PC-9 (cell line): Measurements from ENCODE around the gene PIAS2. TPM values are rescaled to one million over a fixed set of nuclear protein-coding genes. Genes with fewer than 3 reads are reported as not detected.
"Not testable (repeated sequence)": the region's sequence is repeated elsewhere in the genome, so short reads cannot be mapped to it uniquely, and the experiment has no call there.

Experiments
- BruUV-seq: library from RNA; stranded (reverse); fragments of 400-500 nt; replicated peaks from 2 replicates; lab custom pipeline; 2021; lab: Mats Ljungman, UMichigan
- CTCF ChIA-PET: fragments of 300-600 bp; sonication (Branson Sonifier 250); formaldehyde crosslinking; loops from one replicate; lab custom pipeline; 2022; ENCODE audit warnings: antibody characterized with exemption; lab: Charles Lee
- POLR2A ChIA-PET: fragments of 300-600 bp; sonication (Branson Sonifier 250); formaldehyde crosslinking; loops from one replicate; lab custom pipeline; 2022; ENCODE audit warnings: antibody characterized with exemption; ENCODE audit not compliant: unreplicated experiment; lab: Charles Lee
- DNase-seq, 2 experiments: peaks; one replicate each; pipeline versions ENCODE4 v3.0.0 to v3.0.0-alpha.2; 2015 to 2022; ENCODE audit warnings: mixed read lengths in 1 of 2
- H2AFZ ChIP-seq: fragments of 200-600 bp; sonication (generic); 2 replicates; pipeline ENCODE4 v1.8.1; 2017; ENCODE audit warnings: antibody characterized with exemption
- H3F3A ChIP-seq: fragments of 200-600 bp; sonication (generic); 2 replicates; pipeline ENCODE4 v1.8.1; 2017; ENCODE audit warnings: antibody characterized with exemption, mild to moderate bottlenecking, low read depth; ENCODE audit not compliant: insufficient read depth
- H3K27ac ChIP-seq: fragments of 200-600 bp; sonication (generic); 2 replicates; pipeline ENCODE4 v1.6.1; 2016; ENCODE audit warnings: mixed run types
- H3K27me3 ChIP-seq: fragments of 200-600 bp; sonication (generic); 2 replicates; pipeline ENCODE4 v1.6.1; 2016; ENCODE audit warnings: low read depth, mixed run types; ENCODE audit not compliant: insufficient read depth
- H3K36me3 ChIP-seq: fragments of 200-600 bp; sonication (generic); 2 replicates; pipeline ENCODE4 v1.6.1; 2016; ENCODE audit warnings: low read depth, mixed run types
- H3K4me1 ChIP-seq: fragments of 200-600 bp; sonication (generic); replicated peaks from 2 replicates; pipeline ENCODE4 v1.6.1; 2016; ENCODE audit warnings: mixed run types; ENCODE audit not compliant: insufficient read depth
- H3K4me2 ChIP-seq: fragments of 200-600 bp; sonication (generic); 2 replicates; pipeline ENCODE4 v1.6.1; 2017; ENCODE audit warnings: mixed run types
- H3K4me3 ChIP-seq: fragments of 200-600 bp; sonication (generic); 2 replicates; pipeline ENCODE4 v1.6.1; 2016; ENCODE audit warnings: mixed run types
- H3K79me2 ChIP-seq: fragments of 200-600 bp; sonication (generic); 2 replicates; pipeline ENCODE4 v1.6.1; 2017; ENCODE audit warnings: low read depth, mixed run types
- H3K9me2 ChIP-seq: fragments of 200-600 bp; sonication (generic); 2 replicates; pipeline ENCODE4 v1.8.1; 2017; ENCODE audit warnings: mild to moderate bottlenecking; ENCODE audit not compliant: insufficient read depth
- H3K9me3 ChIP-seq: fragments of 200-600 bp; sonication (generic); 2 replicates; pipeline ENCODE4 v1.8.1; 2016; ENCODE audit warnings: low read depth; ENCODE audit not compliant: insufficient read depth
- H4K20me1 ChIP-seq: fragments of 200-600 bp; sonication (generic); 2 replicates; pipeline ENCODE4 v1.8.1; 2017; ENCODE audit not compliant: insufficient read depth
- EZH2 ChIP-seq: fragments of 200-600 bp; sonication (generic); IDR thresholded peaks from 2 replicates; pipeline ENCODE4 v1.8.0; 2017; ENCODE audit warnings: antibody characterized with exemption, low read depth
- intact Hi-C: fragments of 100-400 bp; cut with micrococcal nuclease; formaldehyde crosslinking; loops from one replicate; pipeline ENCODE4 v1.10.0; 2022; ENCODE audit not compliant: unreplicated experiment
- total RNA-seq: library from RNA; stranded (reverse); gene quantifications from 2 replicates; pipeline ENCODE4 v1.2.3, GENCODE V29; 2021
- TF ChIP-seq, protein P1 (sequence below): fragments of 200-600 bp; sonication (generic); conservative IDR thresholded peaks from 2 replicates; pipeline ENCODE4 v1.6.1; 2017; ENCODE audit warnings: mixed run types, antibody characterized with exemption, mild to moderate bottlenecking, moderate library complexity

PIAS2 gene
- total RNA-seq, 1 experiment from 2014 or later, result 17.5 TPM

DNA sequence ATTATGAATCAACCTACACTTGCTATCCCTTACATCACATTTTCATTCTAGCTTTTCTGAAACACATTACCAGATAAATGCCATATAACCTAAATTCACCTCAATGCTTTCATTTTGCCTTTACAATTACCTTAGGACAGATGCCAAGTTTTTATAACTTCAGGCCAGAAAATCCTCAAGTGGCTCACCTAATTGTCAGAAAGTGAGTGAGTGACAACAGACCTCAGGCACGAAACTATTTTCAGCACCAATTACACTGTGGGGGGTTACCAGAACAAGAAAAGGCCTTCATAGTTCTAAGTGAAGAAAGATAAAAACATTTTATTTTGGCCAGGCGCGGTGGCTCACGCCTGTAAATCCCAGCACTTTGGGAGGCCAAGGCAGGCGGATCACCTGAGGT, 108.2 kb downstream of the PIAS2 start:
- H3K36me3 ChIP-seq, result no peaks in the 10 kb centered on the region
- H3K27ac ChIP-seq, result no peak overlapping the region
- no peaks in the 10 kb centered on the region for H3K9me3 ChIP-seq
- no peaks in the 10 kb centered on the region for H3K27me3 ChIP-seq
- no peaks in the 10 kb centered on the region for H3K79me2 ChIP-seq
- ChIA-PET POLR2A (no interaction called here), CTCF (no interaction called here)
- intact Hi-C loops, result no loop called here
- H3K4me1 ChIP-seq, result no peaks in the 10 kb centered on the region
- BruUV-seq, result no TSS peak
- no peak for TF ChIP-seq EZH2
- TF ChIP-seq, protein P1, sequence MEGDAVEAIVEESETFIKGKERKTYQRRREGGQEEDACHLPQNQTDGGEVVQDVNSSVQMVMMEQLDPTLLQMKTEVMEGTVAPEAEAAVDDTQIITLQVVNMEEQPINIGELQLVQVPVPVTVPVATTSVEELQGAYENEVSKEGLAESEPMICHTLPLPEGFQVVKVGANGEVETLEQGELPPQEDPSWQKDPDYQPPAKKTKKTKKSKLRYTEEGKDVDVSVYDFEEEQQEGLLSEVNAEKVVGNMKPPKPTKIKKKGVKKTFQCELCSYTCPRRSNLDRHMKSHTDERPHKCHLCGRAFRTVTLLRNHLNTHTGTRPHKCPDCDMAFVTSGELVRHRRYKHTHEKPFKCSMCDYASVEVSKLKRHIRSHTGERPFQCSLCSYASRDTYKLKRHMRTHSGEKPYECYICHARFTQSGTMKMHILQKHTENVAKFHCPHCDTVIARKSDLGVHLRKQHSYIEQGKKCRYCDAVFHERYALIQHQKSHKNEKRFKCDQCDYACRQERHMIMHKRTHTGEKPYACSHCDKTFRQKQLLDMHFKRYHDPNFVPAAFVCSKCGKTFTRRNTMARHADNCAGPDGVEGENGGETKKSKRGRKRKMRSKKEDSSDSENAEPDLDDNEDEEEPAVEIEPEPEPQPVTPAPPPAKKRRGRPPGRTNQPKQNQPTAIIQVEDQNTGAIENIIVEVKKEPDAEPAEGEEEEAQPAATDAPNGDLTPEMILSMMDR, result no peak
- no peaks in the 10 kb centered on the region for H3K9me2 ChIP-seq
- no peaks in the 10 kb centered on the region for H4K20me1 ChIP-seq
- H2AFZ ChIP-seq, result no peak overlapping the region
- no peak overlapping the region for H3K4me3 ChIP-seq
- no peaks in the 10 kb centered on the region for H3F3A ChIP-seq
- DNase-seq, result no peak
- H3K4me2 ChIP-seq, result no peak overlapping the region

DNA sequence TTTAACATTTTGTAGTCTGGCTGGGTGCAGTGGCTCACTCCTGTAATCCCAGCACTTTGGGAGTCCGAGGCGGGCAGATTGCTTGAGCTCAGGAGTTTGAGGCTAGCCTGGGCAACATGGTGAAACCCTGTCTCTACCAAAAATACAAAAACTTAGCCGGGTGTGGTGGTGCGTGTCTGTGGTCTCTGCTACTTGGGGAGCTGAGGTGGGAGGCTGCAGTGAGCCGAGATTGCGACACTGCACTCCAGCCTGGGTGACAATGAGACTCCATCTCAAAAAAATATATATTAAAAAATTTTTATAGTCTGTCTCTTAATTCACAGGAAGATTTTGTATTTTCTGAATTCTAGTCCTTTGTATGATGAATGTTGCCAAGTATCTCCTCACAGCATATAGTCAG, 121.4 kb downstream of the PIAS2 start:
- POLR2A ChIA-PET, H3K27ac ChIP-seq, H3K27me3 ChIP-seq, H2AFZ ChIP-seq, H4K20me1 ChIP-seq, H3K9me2 ChIP-seq, H3K4me2 ChIP-seq, DNase-seq, CTCF ChIA-PET, H3K4me3 ChIP-seq, H3K4me1 ChIP-seq, H3K36me3 ChIP-seq, intact Hi-C loops, H3K9me3 ChIP-seq, H3F3A ChIP-seq, H3K79me2 ChIP-seq, BruUV-seq: not testable (repeated sequence)

DNA sequence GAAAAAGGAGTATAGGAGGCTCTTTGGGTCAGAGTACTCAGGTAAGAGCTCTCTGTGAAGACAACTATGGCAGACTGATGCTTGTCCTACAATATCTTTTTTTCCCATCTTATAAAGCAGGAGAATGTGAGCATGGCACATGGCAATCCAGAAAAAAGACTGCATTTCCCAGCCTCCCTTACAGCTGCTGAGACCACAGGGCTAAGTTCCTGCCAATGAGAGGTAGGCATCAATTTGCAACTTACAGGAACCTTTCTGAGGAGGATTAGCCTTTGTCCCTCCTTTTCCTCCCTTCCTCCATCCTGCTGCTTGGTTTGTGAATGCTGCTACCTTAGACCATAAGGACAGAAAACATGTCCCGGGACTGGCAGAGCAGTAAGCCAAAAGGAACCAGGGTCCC, 122.7 kb downstream of the PIAS2 start:
- CTCF ChIA-PET, result no interaction called here
- TF ChIP-seq, protein P1, result no peak
- TF ChIP-seq EZH2, result no peak
- no TSS peak for BruUV-seq

DNA sequence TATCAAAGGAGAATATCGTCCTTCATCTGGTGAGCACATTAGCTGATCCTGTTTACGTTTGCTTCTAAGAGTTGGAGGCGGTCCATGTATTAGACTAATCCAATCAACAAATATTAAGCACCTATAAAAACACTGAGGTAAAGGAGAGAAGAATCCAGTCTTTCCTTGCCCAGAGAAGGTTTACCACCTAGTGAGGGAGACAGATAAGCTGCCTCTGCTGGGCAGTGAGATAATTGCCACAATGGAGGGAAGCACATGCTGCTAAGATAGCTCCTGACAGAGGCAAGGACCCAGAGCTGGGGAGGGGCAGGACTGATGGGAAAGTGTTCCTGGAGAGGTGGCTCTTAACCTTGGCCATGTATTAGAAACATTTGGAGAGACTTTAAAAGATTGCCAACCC, 123.7 kb downstream of the PIAS2 start:
- H3K9me3 ChIP-seq, result no peaks in the 10 kb centered on the region
- no peaks in the 10 kb centered on the region for H3K36me3 ChIP-seq
- intact Hi-C loops, result no loop called here
- no peaks in the 10 kb centered on the region for H3K4me1 ChIP-seq
- H3K9me2 ChIP-seq, result no peaks in the 10 kb centered on the region
- H3K79me2 ChIP-seq, result no peaks in the 10 kb centered on the region
- H3K27me3 ChIP-seq, result no peaks in the 10 kb centered on the region
- H3K4me2 ChIP-seq, result no peak overlapping the region
- H3K27ac ChIP-seq, result no peak overlapping the region
- no peak overlapping the region for H2AFZ ChIP-seq
- TF ChIP-seq, protein P1, result no peak
- TF ChIP-seq EZH2, result no peak
- no peak for DNase-seq
- no peaks in the 10 kb centered on the region for H4K20me1 ChIP-seq
- ChIA-PET POLR2A (no interaction called here), CTCF (no interaction called here)
- H3K4me3 ChIP-seq, result no peak overlapping the region
- H3F3A ChIP-seq, result no peaks in the 10 kb centered on the region
- BruUV-seq, result no TSS peak

More for the DNA sequence above, 122.7 kb downstream of the PIAS2 start:
- no peak overlapping the region for H3K4me3 ChIP-seq
- no peaks in the 10 kb centered on the region for H3K9me2 ChIP-seq
- H2AFZ ChIP-seq, result no peak overlapping the region
- no peaks in the 10 kb centered on the region for H3K36me3 ChIP-seq
- intact Hi-C loops, result no loop called here
- no peaks in the 10 kb centered on the region for H3K9me3 ChIP-seq
- H3K27ac ChIP-seq, result no peak overlapping the region
- H3F3A ChIP-seq, result no peaks in the 10 kb centered on the region
- POLR2A ChIA-PET, result no interaction called here
- DNase-seq, result no peak
- no peaks in the 10 kb centered on the region for H3K4me1 ChIP-seq
- H4K20me1 ChIP-seq, result no peaks in the 10 kb centered on the region
- no peak overlapping the region for H3K4me2 ChIP-seq
- H3K79me2 ChIP-seq, result no peaks in the 10 kb centered on the region
- H3K27me3 ChIP-seq, result no peaks in the 10 kb centered on the region
